ENCODE results near the gene HOXA2.

Gene HOXA2

DNA sequence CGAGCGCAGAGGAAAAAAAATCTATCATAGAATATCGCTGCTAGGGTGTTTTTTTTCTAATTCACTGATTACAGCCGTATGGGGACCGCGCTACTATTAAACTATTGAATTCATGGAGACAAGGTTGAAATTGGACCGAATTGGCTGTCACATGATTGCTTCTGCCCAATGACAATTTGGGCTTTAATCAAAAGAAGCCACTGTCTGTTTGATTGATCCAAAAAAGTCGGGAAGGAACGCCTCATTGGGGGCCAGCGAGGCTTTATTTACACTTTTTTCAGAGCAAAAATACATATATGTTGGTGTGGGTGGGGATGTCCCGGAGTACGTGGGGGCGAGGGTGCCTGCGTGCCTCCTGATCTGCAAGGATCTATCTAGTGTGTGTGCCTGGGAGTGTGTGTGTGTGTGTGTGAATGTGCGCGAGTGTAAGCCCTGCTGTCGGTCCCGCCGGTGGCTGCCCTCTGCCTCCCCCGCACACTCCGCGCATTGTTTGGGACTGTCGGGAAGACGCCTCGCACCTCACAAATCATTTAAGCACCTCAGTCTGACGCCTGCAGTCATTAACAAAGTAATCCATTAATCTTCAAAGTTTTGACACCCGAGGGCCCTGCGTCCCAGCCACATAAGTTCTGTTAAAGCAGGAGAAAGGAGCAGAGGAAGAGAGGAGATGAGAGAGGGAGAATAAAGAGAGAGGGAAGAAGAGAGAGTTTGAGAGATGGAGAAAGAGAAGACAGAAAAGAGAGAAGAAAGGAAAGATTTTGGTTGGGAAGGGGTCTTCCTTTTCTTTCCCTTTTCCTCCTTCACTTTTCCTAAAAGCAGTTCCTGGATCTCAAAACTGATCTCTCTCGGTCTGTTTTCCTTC, at the start of gene HOXA2:
Gene HOXA2 (minus strand): TSS at position 103 of the 862 bp plus-strand sequence. CDS start 183 bp downstream, outside the sequence.
- no peak for DNase-seq

- DNase-seq, result no peak
These were observed 49.0 kb upstream of the HOXA2 start for GRCh38 chr7:27151341-27151930.

DNA sequence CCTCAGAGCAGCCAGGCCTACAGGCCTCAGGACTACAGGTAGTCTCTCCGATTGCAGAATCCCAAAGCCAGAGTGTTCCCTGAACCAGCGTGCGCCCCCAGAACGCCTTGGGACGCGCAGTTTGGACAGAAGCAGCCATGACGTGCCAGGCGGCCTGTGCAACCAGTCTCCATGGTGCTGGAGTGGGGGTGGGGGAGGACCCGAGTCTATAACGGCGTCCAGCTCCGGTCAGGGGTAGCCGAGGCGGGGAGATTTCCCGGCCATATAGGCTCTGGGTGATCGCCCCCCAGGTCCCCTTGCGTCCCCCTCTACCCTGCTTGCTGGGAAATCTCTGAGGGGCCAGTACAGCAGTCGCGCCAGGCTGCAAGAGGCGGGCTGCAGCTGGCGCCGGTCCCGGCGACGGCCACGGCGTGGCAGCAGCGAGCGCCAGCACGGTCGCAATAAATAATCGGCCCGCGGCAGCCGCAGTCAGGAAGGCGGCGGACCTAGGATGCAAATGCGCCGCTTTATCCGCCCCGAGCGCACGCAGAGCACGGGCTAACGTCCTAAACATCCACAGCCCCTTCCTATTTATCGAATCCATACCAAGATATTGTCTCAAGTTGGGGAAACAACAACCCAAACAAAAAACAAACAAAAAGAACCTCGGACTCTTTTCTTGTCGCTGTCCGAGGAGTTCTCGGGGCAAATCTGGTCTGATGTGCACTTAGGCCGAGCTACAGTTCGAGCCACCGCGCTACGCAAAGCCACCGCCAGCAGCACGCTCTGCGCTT, 48.3 kb upstream of the HOXA2 start:
- DNase-seq, result peak; percentile 60

GRCh38 chr7:27149842-27150567, 47.5 kb upstream of the HOXA2 start:
- no peak for DNase-seq

DNA sequence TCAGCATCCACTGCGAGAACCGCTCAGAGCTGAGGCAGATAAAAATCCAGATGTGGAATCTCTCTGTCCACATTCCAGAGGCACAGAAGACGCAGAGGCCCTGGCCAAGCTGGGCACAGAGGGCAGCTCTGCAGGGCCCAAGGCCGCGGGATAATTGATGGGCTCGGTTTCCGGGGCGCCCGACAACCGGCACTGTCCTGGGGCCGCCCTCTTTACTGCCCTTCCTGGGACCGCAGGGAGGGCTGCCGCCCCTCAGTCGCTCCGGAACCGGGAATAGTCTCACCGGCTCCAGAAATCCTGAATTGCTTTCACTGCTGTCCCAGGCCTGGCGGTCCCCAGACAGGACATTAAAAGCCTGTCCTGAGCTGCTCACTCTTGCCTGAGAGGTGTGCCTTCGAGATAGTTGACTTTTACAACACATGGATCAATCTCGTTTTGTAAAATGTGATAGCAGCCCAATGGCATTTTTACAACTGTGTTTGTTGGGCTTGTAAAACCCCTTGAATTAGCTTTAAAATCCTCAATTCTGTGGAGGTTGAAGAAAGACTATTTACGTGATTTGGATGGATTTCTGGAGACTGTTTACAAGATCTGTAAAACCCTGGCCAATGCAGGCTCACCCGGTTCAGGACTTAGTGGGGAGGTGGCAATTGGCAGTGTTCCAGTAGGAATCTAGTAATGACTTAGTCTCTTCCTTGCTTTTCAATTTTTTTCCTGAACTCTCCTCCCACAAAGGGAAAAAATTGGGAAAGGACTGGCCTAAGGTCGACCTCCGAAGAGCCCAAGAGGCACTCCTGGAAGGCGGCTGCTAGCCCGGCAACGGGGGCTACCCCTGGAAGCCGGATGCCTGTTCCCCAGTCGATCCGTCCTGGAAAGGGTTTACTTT, 46.5 kb upstream of the HOXA2 start:
- DNase-seq, result no peak

- DNase-seq, result no peak
These were observed 45.7 kb upstream of the HOXA2 start for GRCh38 chr7:27148031-27148755.

DNA sequence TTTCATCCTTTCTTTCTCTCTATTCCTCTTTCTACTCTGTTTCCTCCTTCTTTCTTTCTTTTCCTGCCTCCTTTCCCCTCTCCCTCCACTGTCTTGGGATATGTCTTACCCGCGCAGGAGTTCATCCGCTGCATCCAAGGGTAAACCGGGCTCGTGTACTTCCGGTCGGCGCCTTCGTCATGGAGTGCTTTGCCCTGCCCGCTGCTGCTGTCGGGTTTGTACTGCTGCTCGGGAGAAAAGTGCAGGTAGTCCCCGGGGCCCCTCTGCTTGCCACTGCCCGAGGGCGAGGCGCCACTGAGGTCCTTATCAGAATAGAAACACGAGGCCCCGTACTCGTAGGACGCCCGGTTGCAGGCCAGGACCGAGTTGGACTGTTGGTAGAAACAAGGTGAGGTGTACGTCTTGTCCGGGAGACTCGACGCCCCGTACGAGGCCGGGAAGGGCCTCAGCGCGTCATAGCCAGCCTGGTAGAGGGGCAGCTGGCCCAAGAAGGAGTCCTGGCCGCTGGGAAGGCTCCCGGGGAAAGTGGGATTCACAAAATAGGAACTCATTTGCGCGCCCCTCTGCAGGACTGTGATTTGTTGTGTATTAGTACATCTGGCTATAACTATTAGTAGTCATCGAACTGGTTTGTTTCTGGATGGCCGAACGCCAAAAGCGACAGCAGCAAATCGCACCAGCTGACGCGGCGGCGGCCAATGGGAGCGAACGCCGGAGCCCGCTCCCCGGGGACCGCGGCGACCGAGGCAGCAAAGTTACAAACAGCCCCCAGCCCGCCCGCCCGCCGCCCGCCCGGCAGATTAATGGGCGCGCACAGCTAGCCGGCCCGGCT, 44.9 kb upstream of the HOXA2 start, which contains the start of gene HOXA6:
Gene HOXA6 (minus strand): TSS at position 576 of the 832 bp plus-strand sequence. CDS start 25 bp downstream, at position 551.
- DNase-seq, result peak; percentile 61

DNA sequence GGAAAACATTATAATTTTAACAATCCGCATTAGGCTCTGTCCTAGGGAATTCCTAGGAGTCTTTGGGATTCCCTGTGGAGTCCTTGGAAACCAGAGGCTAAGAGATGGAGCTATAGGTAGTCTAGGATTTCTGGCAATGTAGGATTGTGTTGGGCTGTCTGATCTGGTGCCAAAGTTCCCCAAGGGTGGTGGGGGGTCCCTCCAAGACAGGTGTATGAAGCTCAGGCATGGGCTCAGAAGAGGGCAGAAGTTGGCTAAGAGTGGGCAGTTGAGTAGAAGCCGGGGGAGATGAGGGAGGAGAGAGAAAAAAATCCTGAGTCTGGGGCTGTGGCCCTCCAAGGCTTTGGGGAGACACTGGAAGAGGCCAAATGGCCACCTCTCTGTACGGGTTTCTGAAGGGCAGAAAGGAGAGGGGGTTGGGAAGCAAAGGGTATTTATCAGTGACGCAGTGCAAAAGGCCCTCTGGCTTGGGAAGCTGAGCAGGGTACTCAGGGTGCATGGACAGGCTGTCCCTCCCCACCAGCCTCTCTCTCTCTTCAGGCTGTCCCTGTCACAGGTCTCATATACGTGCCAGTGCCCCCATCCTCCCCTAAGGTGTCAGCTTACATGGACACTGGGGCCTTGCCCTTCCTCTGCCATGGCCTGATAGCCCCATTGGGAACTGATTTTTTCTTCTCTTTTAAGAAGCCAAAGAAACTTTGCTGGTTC, 44.2 kb upstream of the HOXA2 start:
- no peak for DNase-seq

- no peak for DNase-seq
These were observed 43.5 kb upstream of the HOXA2 start for GRCh38 chr7:27145914-27146412.

DNA sequence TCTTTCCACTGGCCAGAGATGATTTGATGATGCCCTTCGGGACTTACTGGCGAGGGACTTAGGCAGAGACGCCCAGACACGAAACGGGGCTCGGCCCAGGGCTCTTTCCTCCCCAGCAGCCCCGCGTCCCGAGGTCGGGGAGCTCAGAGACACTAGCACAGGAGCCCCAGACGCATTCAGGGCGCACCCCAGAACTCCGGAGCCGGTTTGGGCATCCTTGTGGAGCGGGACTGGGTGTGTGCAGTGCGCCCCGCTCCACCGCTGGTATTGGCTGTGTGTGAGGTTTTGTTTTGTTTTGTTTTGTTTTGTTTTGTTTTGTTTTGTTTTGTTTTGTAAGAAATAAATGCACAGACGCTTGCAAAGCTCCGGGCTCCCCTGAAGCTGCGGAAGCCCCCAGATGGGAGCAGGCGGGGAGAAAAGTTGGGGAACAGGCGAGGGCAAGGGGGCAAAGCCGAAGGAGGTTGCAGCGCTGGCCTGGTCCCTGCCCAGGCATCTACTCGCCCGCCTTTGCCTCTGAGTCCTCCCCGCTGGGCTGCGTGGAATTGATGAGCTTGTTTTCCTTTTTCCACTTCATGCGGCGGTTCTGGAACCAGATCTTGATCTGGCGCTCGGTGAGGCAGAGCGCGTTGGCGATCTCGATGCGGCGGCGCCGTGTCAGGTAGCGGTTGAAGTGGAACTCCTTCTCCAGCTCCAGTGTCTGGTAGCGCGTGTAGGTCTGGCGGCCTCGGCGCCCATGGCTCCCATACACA, 42.9 kb upstream of the HOXA2 start:
- no peak for DNase-seq

GRCh38 chr7:27144781-27145164, 42.3 kb upstream of the HOXA2 start:
- no peak for DNase-seq

- DNase-seq, result no peak
These were observed 41.7 kb upstream of the HOXA2 start for GRCh38 chr7:27143950-27144780.

GRCh38 chr7:27143023-27143949, 40.8 kb upstream of the HOXA2 start, which contains the start of gene HOXA5:
HOXA5 (minus strand) TSS chr7:27143681; CDS start chr7:27143607, 74 bp downstream.
- peak; percentile 81 for DNase-seq

- no peak for DNase-seq
These were observed 40.1 kb upstream of the HOXA2 start for GRCh38 chr7:27142580-27143022.

- no peak for DNase-seq
These were observed 39.6 kb upstream of the HOXA2 start for GRCh38 chr7:27141923-27142579.

All from NCI-H748 treated with DMSO at 0.1 percent for 48 hours (cell line).